GM18870 (cell line): ENCODE data around the gene NPFF.

Source experiments
- ATAC-seq: cut with Tn5 transposase; IDR thresholded peaks from one replicate; pipeline ENCODE4 v1.9.1; 2021; ENCODE audit warnings: moderate library complexity; ENCODE audit not compliant: unreplicated experiment

Gene NPFF

GRCh38 chr12:53514628-53515290 is 7.5 kb upstream of the NPFF start:
- ATAC-seq, result no peak

GRCh38 chr12:53513712-53514410 is 6.6 kb upstream of the NPFF start:
- no peak for ATAC-seq

- ATAC-seq, result no peak
Measured at GRCh38 chr12:53510181-53510812, 3.0 kb upstream of the NPFF start.

- ATAC-seq, result peak; percentile 75
Measured at GRCh38 chr12:53508534-53509170, 1.4 kb upstream of the NPFF start.

GRCh38 chr12:53507603-53507885 is 260 bp upstream of the NPFF start:
- no peak for ATAC-seq

- no peak for ATAC-seq
Measured at GRCh38 chr12:53506450-53506785, 866 bp downstream of the NPFF start.

- ATAC-seq, result no peak
Measured at GRCh38 chr12:53505555-53506449, 1.5 kb downstream of the NPFF start.

GRCh38 chr12:53505086-53505485 is 2.2 kb downstream of the NPFF start:
- ATAC-seq, result no peak

- ATAC-seq, result no peak
Measured at GRCh38 chr12:53504004-53504920, 3.0 kb downstream of the NPFF start.

- no peak for ATAC-seq
Measured at GRCh38 chr12:53502983-53503728, 4.1 kb downstream of the NPFF start.

GRCh38 chr12:53502331-53502730 is 5.0 kb downstream of the NPFF start:
- ATAC-seq, result no peak

- ATAC-seq, result no peak
Measured at GRCh38 chr12:53501615-53502181, 5.6 kb downstream of the NPFF start.

- ATAC-seq, result peak; percentile 79
Measured at GRCh38 chr12:53500776-53501614, 6.3 kb downstream of the NPFF start, which contains the start of gene TARBP2. TARBP2 (plus strand) TSS chr12:53501283; CDS start chr12:53501409, 126 bp downstream.

- no peak for ATAC-seq
Measured at GRCh38 chr12:53500142-53500775, 7.0 kb downstream of the NPFF start.

GRCh38 chr12:53499266-53500141 is 7.8 kb downstream of the NPFF start, which contains the start of gene MAP3K12:
MAP3K12 (minus strand) TSS chr12:53499458; CDS start chr12:53487391, 12,067 bp downstream.
- no peak for ATAC-seq

GRCh38 chr12:53498235-53498630 is 9.1 kb downstream of the NPFF start:
- ATAC-seq, result no peak
